Measurements from ENCODE around the gene GLOD4. TPM values are rescaled to one million over a fixed set of nuclear protein-coding genes. Genes with fewer than 3 reads are reported as not detected.

Gene GLOD4
- total RNA-seq, 1 donor from 2014 or later: 62.2 TPM

DNA sequence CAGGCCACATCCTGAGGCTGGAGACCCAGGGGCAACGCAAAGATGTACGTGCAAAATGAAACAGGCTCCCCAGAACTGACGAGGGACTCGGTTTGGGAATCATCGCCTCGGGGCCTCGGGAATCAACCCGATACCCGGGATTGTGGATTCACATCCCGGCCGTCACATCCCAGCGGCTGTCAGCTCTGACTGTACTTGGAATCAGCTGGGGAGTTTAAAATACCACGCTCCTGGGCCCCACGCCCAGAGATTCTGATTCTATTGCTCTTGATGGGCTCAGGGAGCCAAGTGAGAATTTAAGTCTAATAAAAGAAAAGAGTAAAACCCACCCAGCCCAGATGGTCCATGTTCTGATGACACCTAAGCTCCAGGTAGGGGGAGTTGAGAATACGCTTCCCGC lies 42.3 kb upstream of the GLOD4 start:
- DNase-seq (ENCODE audit: low read depth): no peak
- H3K4me3 ChIP-seq (ENCODE audit: low read depth, low read length): no peak overlapping the region
- no peak for TF ChIP-seq CTCF (conservative IDR thresholded peaks at IDR 0.05; ENCODE audit: low read depth, low read length)

- TF ChIP-seq CTCF (conservative IDR thresholded peaks at IDR 0.05; ENCODE audit: low read depth, low read length): no peak
- no peak for DNase-seq (ENCODE audit: low read depth)
- H3K4me3 ChIP-seq (ENCODE audit: low read depth, low read length): no peak overlapping the region
These were observed 41.4 kb upstream of the GLOD4 start for GRCh38 chr17:823501-823902.

GRCh38 chr17:819251-819650 lies 37.2 kb upstream of the GLOD4 start:
- DNase-seq (ENCODE audit: low read depth): no peak
- TF ChIP-seq CTCF (conservative IDR thresholded peaks at IDR 0.05; ENCODE audit: low read depth, low read length): no peak
- H3K4me3 ChIP-seq (ENCODE audit: low read depth, low read length): no peak overlapping the region

DNA sequence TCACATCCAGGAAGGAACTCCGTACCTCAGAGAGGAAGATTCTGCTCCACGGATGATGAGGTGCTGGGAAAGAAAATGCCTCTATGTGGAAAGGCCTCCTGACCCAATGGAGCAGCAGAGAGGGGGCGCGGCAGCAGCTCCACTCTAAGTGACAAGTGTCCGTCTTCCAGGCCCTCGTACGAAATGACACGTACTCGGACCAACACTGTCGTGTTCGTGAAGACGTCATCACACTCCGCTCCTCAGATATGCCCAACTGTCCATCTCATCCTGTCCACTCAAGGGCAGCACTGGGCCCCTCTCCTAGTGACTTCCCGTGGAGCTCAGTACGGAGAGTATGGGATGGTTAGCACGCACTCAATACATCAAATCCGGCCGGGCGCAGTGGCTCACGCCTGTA lies 32.3 kb upstream of the GLOD4 start:
- no peak overlapping the region for H3K4me3 ChIP-seq (ENCODE audit: low read depth, low read length)
- TF ChIP-seq CTCF (conservative IDR thresholded peaks at IDR 0.05; ENCODE audit: low read depth, low read length): no peak
- DNase-seq (ENCODE audit: low read depth): no peak

- no peak for DNase-seq (ENCODE audit: low read depth)
- TF ChIP-seq CTCF (conservative IDR thresholded peaks at IDR 0.05; ENCODE audit: low read depth, low read length): no peak
- H3K4me3 ChIP-seq (ENCODE audit: low read depth, low read length): no peak overlapping the region
These were observed 30.6 kb upstream of the GLOD4 start for GRCh38 chr17:812638-813204.

DNA sequence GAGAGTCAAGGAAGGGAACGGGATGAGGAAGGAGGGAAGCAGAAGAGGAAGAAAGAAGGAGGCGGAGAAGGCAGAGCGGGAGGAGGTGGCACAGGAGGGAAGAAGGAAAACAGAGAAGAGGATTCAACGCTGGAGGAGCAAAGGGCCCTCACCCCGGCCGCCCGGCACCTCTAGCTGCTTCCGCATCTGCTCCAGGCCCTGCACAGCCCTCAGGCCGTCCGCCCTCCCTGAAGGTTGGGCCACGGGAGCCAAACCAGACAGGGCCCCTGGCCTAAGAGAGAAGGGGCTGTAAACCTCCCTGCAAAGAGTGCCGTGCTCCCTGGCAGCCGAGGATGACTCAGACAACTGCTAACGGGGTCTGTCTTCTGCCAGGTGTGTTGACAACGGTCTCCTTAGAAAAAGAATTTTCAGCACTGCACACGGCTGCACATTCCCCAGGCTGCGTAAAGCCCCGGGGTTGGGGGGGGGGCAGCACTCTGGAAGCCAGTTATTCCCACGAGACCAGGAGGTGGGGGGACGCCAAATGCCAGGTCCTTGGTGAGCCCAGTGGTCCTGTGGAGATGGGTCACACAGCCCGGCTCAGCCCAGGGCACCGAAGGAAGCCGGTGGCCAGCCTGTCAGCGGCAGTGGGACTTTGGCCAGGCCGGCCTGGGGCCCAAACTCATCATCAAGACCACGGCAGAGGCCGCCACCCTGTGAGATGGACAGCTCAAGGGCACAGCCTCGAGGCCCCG lies 29.1 kb upstream of the GLOD4 start:
- no peak for TF ChIP-seq CTCF (conservative IDR thresholded peaks at IDR 0.05; ENCODE audit: low read depth, low read length)
- DNase-seq (ENCODE audit: low read depth): no peak
- no peak overlapping the region for H3K4me3 ChIP-seq (ENCODE audit: low read depth, low read length)
